COR-L47 (cell line): ENCODE results near the gene PAWR.
"Not testable (repeated sequence)": the region's sequence is repeated elsewhere in the genome, so short reads cannot be mapped to it uniquely, and the experiment has no call there.

Experiments used
- DNase-seq: peaks from one replicate; lab custom pipeline; 2025; lab: John Stamatoyannopoulos, UW

PAWR gene

GRCh38 chr12:79646843-79647242 lies 43.9 kb downstream of the PAWR start:
- not testable (repeated sequence) for DNase-seq

GRCh38 chr12:79645235-79645630 lies 45.5 kb downstream of the PAWR start:
- DNase-seq, result no peak

GRCh38 chr12:79644274-79645234 lies 46.2 kb downstream of the PAWR start:
- DNase-seq, result no peak

GRCh38 chr12:79643821-79644220 lies 46.9 kb downstream of the PAWR start:
- no peak for DNase-seq

- no peak for DNase-seq
These were observed 52.3 kb downstream of the PAWR start for GRCh38 chr12:79638490-79638889.

GRCh38 chr12:79637093-79637492 lies 53.7 kb downstream of the PAWR start:
- DNase-seq, result no peak

- no peak for DNase-seq
These were observed 55.1 kb downstream of the PAWR start for GRCh38 chr12:79635676-79636075.

GRCh38 chr12:79634957-79635471 lies 55.8 kb downstream of the PAWR start:
- DNase-seq, result no peak

- no peak for DNase-seq
These were observed 61.2 kb downstream of the PAWR start for GRCh38 chr12:79629561-79629960.

- not testable (repeated sequence) for DNase-seq
These were observed 64.0 kb downstream of the PAWR start for GRCh38 chr12:79626735-79627134.

- DNase-seq, result no peak
These were observed 66.4 kb downstream of the PAWR start for GRCh38 chr12:79624378-79624777.

GRCh38 chr12:79619872-79620562 lies 70.7 kb downstream of the PAWR start:
- DNase-seq, result no peak

- no peak for DNase-seq
These were observed 71.8 kb downstream of the PAWR start for GRCh38 chr12:79618848-79619404.

GRCh38 chr12:79617696-79618095 lies 73.1 kb downstream of the PAWR start:
- no peak for DNase-seq

GRCh38 chr12:79615596-79616560 lies 74.9 kb downstream of the PAWR start:
- no peak for DNase-seq

GRCh38 chr12:79614730-79615129 lies 76.0 kb downstream of the PAWR start:
- DNase-seq, result no peak

GRCh38 chr12:79601908-79602307 lies 88.9 kb downstream of the PAWR start:
- no peak for DNase-seq

- no peak for DNase-seq
These were observed 92.9 kb downstream of the PAWR start for GRCh38 chr12:79597910-79598309.

- no peak for DNase-seq
These were observed 93.9 kb downstream of the PAWR start for GRCh38 chr12:79596719-79597350.

- no peak for DNase-seq
These were observed 95.5 kb downstream of the PAWR start for GRCh38 chr12:79595273-79595672.

- no peak for DNase-seq
These were observed 97.9 kb downstream of the PAWR start for GRCh38 chr12:79592865-79593264.
